Kidney glomerular epithelial cell (primary cell): ENCODE results near the gene SLC5A10.
"Not testable (repeated sequence)": the region's sequence is repeated elsewhere in the genome, so short reads cannot be mapped to it uniquely, and the experiment has no call there.

Source experiments
- DNase-seq: peaks from one replicate; lab custom pipeline; 2025; lab: John Stamatoyannopoulos, UW

SLC5A10 gene

DNA sequence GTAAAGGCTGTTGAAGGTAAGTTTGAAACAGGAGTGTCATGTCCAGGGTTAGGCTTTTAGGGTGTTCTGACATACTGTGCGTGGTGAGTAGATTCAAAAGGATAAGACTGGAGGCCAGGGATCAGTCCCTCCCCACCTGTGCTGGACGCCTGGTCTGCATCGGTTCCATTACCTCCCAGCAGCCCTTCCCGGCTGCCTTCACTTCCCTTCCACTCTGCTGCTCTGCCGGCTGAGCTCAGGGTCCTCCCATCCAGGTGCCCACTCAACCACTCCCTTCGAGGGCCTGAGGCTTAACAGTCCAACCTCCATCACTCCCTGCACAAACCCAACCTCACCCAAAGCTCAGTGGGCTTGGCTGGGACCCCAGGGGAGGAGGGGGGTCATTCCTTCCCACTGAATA lies 4.1 kb upstream of the SLC5A10 start:
- no peak for DNase-seq

GRCh38 chr17:18948476-18949006 lies 3.4 kb upstream of the SLC5A10 start:
- DNase-seq: no peak

DNA sequence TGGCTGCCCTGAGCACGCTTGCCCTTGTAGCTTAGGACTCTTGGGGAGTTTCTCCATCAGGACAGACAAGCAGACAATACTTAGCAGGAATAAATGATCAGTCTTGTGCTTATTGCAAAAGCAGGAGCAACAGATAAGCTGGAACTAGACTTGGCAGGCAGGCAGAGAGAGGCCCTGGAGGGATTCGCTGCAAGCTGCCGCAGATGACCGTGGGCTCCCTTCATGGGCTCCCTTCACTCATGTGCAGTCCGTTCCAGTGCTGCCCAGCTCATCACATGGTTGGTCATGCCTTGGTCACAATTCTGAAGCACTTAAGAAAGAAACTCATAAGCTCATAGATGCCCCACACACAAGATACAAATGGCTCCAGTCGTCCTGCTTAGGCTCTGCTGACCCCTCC lies 2.4 kb upstream of the SLC5A10 start:
- DNase-seq: no peak

- DNase-seq: no peak
These were observed 1.6 kb upstream of the SLC5A10 start for GRCh38 chr17:18950346-18950745.

DNA sequence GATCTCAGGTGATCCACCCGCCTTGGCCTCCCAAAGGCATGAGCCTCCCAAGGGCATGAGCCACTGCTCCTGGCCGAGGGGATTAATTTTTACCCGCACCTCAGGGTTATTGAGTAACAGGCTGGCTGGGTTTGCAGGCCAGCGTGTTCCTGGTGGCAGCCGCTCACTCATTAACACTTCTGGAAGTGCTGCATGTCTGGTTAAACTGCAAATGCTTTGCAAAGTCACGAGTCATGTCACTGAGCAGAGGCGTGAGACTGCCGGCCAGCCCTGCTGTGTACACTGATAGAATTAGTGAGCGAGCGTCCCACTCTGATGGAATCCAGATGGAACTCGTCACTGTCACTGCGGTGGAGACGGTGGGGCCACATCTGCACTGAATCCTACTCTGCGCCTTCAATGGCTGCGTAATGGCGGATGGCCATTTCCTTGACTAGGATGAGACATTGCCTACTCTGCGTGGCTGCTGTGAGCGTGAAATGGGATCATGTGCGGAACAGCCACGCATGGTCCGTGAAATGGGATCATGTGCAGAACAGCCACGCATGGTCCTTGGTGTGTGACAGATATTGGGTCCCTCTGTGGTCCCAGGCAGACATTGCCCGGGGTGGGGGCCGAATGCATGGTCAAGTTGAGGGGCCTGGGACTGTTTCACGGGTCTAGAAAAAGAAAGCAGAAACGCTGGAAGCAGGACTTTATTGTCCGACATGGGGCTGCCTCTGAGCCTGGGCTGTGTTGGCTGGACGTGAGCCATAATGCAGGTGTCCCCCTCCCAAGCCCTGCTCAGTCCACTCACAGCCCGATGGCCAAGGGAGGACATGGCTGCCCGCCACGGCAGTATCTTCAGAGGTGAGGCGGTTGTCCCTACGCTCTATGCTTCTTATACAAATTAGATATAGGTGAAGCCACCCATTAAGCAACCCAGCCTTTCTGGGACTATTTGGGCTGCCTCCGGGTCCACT lies 740 bp upstream of the SLC5A10 start:
- DNase-seq: peak; percentile 32

GRCh38 chr17:18953231-18953728 lies 1.3 kb downstream of the SLC5A10 start:
- no peak for DNase-seq

DNA sequence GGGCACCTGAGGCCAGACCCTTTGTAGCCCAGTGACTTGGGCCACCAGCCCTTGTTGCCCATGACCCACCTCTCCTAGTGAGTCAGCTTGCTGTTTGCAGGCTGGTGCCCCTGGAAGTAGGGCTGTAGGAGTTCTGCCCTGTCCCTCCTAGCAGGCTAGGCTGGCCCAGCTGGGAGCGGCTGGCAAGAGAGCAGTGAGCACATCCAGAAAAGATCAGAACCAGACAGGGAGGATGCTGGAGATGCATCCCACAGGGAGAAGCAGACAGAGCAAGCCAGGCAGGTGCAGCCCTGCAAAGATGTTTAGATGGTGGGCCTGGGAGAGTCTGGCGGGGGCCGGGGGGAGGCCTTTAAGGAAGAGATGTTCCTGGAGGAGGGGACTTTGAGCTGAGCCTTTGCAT lies 2.4 kb downstream of the SLC5A10 start:
- no peak for DNase-seq

- no peak for DNase-seq
These were observed 3.0 kb downstream of the SLC5A10 start for GRCh38 chr17:18955009-18955408.

DNA sequence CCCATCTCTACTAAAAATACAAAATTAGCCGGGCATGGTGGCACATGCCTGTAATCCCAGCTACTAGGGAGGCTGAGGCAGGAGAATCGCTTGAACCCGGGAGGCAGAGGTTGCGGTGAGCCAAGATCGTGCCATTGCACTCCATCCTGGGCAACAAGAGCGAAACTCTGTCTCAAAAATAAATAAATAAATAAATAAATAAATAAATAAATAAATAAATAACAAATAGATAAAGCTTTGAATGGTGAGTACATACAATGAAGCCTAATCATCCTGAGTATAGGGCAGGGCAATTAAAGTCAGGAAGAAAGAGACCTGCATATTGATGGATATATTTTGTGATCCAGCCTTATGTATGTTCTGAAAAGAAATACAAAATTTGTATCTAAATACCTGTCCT lies 4.1 kb downstream of the SLC5A10 start:
- DNase-seq: not testable (repeated sequence)

- no peak for DNase-seq
These were observed 4.6 kb downstream of the SLC5A10 start for GRCh38 chr17:18956581-18956980.

- DNase-seq: no peak
These were observed 5.9 kb downstream of the SLC5A10 start for GRCh38 chr17:18957831-18958230.

- no peak for DNase-seq
These were observed 6.6 kb downstream of the SLC5A10 start for GRCh38 chr17:18958611-18959010.

DNA sequence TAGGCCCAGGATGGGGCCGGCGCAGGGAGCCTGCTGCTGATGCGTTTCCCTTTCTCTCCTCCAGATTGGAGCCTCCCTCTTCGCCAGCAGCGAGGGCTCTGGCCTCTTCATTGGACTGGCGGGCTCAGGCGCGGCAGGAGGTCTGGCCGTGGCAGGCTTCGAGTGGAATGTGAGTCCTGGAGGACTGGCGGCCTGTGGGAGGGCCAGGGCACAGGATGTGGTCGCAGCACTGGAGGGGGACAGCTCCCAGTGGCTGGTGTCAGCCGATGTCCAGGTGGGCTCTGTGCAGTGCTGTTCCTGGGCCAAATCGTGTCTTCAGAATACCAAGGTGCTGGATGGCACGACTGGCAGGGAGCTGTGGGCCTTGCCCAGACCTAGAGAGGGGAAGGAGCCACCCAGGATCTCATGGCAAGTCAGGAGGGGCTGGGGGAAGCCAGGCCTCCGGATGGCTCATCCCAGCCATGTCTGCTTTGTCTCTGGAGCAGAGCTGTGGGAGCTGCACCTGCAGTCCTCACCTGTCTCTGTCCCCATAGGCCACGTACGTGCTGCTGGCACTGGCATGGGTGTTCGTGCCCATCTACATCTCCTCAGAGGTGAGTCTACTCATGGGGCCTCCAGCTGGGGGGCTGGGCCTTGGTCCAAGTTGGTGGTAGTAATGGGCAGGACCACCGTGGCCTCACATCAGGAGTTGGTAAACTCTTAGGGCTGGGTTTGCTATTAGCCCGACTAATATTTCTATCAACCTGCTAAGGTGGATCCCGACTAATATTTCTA lies 7.3 kb downstream of the SLC5A10 start:
- no peak for DNase-seq

- DNase-seq: no peak
These were observed 7.9 kb downstream of the SLC5A10 start for GRCh38 chr17:18959845-18960240.

DNA sequence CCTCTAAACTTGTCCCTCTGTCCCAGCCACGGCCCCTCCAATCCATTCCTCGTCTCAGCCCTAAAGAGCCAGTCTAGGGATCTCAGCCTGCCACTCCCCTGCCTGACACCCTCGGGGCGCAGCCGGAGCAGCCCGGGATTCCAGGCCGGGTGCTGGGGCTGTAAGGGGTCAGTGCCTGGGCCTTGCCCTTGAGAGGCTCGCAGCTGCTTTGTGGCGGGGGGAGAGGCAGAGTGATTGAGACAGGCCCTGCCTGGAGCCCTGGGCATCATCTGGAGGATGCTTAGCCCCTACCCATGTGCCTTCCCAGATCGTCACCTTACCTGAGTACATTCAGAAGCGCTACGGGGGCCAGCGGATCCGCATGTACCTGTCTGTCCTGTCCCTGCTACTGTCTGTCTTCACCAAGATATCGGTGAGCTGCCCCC lies 8.3 kb downstream of the SLC5A10 start:
- no peak for DNase-seq

DNA sequence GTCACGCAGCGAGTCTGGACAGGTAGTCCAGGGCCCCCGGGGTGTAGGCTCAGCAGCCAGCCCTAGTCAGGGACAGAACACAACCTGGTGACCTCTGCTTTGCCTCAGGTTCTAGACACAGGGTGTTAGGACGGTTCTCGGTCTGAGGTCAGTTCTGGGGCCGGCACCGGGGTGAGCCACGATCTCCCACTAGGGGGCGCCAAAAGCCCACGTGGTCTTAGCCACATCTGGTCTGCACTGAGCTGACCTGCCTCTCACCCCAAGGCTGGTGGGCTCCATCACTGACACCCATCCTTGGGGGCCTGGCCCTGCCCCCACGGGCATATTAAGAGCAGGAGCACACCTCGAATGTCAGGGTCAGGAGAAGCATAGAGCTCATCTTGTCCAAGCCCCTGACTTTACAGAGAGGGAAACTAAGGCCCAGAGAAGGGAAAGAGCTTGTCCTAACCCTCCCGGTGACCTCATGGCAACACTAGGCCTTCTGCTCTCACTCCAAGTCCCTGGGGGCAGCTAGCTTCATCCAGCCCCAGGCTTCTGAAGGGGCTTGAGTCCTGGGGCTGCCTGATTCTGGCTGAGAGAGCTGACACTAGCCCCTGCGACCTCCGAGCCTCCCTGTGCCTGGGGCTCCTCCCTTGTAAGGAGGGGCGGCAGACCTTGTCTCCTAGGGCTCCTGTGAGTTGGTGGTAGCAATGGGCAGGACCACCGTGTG lies 9.0 kb downstream of the SLC5A10 start:
- peak; percentile 38 for DNase-seq

DNA sequence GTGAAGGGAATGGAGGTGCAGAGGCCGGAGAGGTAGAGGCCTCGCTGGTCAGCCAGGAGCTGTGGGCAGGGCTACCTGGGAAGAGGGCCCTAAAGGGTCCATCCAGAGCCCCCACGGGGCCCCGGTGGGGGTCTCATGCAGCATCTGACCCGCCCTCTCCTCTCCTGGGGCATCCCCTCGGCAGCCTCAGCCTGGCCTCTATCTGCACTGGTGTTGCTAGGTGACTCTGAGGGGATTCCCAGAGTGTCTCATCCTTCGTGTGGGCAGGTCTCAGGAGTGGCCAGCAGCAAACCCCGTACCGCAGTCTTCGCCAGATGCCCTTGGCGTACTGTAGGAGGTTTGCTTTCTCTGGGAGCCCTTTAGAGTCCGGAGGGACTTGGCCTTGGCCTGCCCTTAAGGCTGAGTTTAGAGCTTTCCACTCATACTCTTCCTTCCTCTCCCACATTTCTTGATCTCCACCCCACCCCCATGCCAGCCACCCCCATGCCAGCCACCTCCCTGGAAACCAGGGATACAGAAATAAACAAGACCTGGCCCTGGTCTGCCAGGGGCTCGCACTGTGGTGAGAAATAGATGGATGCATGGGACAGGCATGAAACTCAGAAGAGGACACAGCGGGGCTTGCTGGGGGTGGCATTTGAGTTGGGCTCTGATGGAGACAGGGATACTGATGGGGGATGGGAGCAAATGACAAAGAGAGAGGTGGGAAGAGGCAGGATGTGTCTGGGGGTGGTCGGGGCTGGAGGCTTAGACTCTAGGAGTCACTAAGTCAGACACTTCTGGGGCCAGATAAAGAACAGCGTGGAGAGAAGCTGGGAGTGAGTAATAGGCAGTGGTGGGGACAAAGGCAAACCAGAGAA lies 9.9 kb downstream of the SLC5A10 start:
- DNase-seq: peak; percentile 65

DNA sequence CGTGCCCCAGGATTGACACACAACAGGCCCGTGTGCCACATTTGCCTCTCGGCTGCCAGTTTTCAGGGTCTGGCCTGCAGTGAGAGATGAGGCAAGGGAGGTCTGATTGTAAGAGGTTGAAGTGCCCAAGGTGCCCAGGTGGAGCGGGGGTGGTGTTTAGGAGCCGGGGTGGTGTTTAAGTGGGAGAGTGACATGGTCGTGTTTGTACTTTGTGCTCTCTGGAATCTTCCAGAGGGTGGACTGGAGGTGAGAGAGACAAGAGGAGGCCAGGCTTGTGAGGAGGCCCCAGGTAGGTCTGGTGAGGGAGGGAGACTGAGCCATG lies 10.5 kb downstream of the SLC5A10 start:
- no peak for DNase-seq

GRCh38 chr17:18963126-18964017 lies 11.4 kb downstream of the SLC5A10 start:
- no peak for DNase-seq

DNA sequence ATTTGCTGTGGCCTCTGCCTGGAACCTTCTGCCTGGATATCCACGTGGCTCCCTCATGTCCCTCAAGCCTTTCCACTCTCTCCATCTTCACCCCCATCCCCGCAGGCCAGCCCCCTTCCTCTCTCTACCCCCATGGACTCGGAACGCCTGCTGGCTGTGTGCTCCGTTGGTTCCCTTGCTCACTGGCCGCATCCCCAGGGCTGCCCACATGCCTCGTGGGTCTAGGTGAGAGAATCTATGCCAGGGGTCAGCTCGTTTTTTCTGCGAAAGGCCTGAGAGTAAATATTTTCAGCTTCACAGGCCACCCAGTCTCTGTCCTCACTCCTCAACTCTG lies 12.0 kb downstream of the SLC5A10 start:
- DNase-seq: no peak
